GM21737 (cell line): ENCODE results near the gene EBF3.
A peak's percentile ranks its signal among the peaks of the same experiment; 100 is the strongest.

Experiments
- ATAC-seq: cut with Tn5 transposase; IDR thresholded peaks from one replicate; pipeline ENCODE4 v1.9.1; 2021; ENCODE audit warnings: mild to moderate bottlenecking, moderate library complexity; ENCODE audit not compliant: unreplicated experiment

Gene EBF3

GRCh38 chr10:129971381-129972144 is 7.5 kb upstream of the EBF3 start:
- ATAC-seq, result peak; percentile 67

GRCh38 chr10:129970465-129971364 is 6.6 kb upstream of the EBF3 start:
- no peak for ATAC-seq

- no peak for ATAC-seq
Observed at GRCh38 chr10:129969911-129970464, 5.9 kb upstream of the EBF3 start.

GRCh38 chr10:129969184-129969910 is 5.3 kb upstream of the EBF3 start:
- no peak for ATAC-seq

GRCh38 chr10:129968853-129969183 is 4.7 kb upstream of the EBF3 start:
- ATAC-seq, result no peak

GRCh38 chr10:129968020-129968852 is 4.2 kb upstream of the EBF3 start:
- ATAC-seq, result no peak

GRCh38 chr10:129967579-129968019 is 3.5 kb upstream of the EBF3 start:
- ATAC-seq, result no peak

- ATAC-seq, result no peak
Observed at GRCh38 chr10:129966889-129967578, 3.0 kb upstream of the EBF3 start.

GRCh38 chr10:129966370-129966888 is 2.4 kb upstream of the EBF3 start:
- ATAC-seq, result no peak

- ATAC-seq, result no peak
Observed at GRCh38 chr10:129965959-129966358, 1.9 kb upstream of the EBF3 start.

GRCh38 chr10:129965425-129965808 is 1.3 kb upstream of the EBF3 start:
- ATAC-seq, result no peak

GRCh38 chr10:129964611-129965424 is 744 bp upstream of the EBF3 start:
- ATAC-seq, result no peak

- no peak for ATAC-seq
Observed at GRCh38 chr10:129962872-129963640, 1.0 kb downstream of the EBF3 start.

GRCh38 chr10:129962031-129962871 is 1.8 kb downstream of the EBF3 start:
- ATAC-seq, result no peak

GRCh38 chr10:129961157-129961701 is 2.8 kb downstream of the EBF3 start:
- ATAC-seq, result no peak

- ATAC-seq, result no peak
Observed at GRCh38 chr10:129960481-129961156, 3.5 kb downstream of the EBF3 start.
